22Rv1 (cell line): Measurements from ENCODE around the gene ISM1.

Experiments used
- H3K27ac ChIP-seq: fragments of 450-650 bp; 2 replicates; pipeline ENCODE4 v1.5.1; 2017
- CTCF ChIP-seq: fragments of 450-650 bp; IDR thresholded peaks from 2 replicates; pipeline ENCODE4 v1.5.1; 2017; ENCODE audit warnings: mild to moderate bottlenecking
- ZFX ChIP-seq: fragments of 450-650 bp; IDR thresholded peaks from 2 replicates; pipeline ENCODE4 v1.6.1; 2017; ENCODE audit warnings: antibody characterized with exemption, borderline replicate concordance

Gene ISM1

GRCh38 chr20:13264907-13265306 is 43.8 kb downstream of the ISM1 start:
- TF ChIP-seq CTCF: no peak
- TF ChIP-seq ZFX: no peak
- no peak overlapping the region for H3K27ac ChIP-seq

GRCh38 chr20:13265941-13266340 is 44.9 kb downstream of the ISM1 start:
- no peak overlapping the region for H3K27ac ChIP-seq
- TF ChIP-seq CTCF (no peak), ZFX (no peak)

GRCh38 chr20:13267231-13267630 is 46.2 kb downstream of the ISM1 start:
- H3K27ac ChIP-seq: no peak overlapping the region
- TF ChIP-seq ZFX (no peak), CTCF (no peak)

GRCh38 chr20:13268953-13269352 is 47.9 kb downstream of the ISM1 start:
- H3K27ac ChIP-seq: no peak overlapping the region
- TF ChIP-seq ZFX: no peak
- TF ChIP-seq CTCF: no peak

GRCh38 chr20:13270211-13270610 is 49.1 kb downstream of the ISM1 start:
- H3K27ac ChIP-seq: no peak overlapping the region
- TF ChIP-seq ZFX (no peak), CTCF (no peak)

GRCh38 chr20:13271098-13271497 is 50.0 kb downstream of the ISM1 start:
- TF ChIP-seq CTCF (no peak), ZFX (no peak)
- no peak overlapping the region for H3K27ac ChIP-seq

GRCh38 chr20:13271977-13272975 is 51.2 kb downstream of the ISM1 start:
- no peak for TF ChIP-seq CTCF
- no peak for TF ChIP-seq ZFX
- no peak overlapping the region for H3K27ac ChIP-seq
